HG03097 (cell line): Measurements from ENCODE around the gene ZNF446.
"Not testable (repeated sequence)": the region's sequence is repeated elsewhere in the genome, so short reads cannot be mapped to it uniquely, and the experiment has no call there.

Source experiments
- ATAC-seq: cut with Tn5 transposase; IDR thresholded peaks from one replicate; pipeline ENCODE4 v1.9.1; 2021; ENCODE audit not compliant: unreplicated experiment, low FRiP score

ZNF446 gene

GRCh38 chr19:58498316-58499020 lies 22.3 kb downstream of the ZNF446 start:
- ATAC-seq = no peak

DNA sequence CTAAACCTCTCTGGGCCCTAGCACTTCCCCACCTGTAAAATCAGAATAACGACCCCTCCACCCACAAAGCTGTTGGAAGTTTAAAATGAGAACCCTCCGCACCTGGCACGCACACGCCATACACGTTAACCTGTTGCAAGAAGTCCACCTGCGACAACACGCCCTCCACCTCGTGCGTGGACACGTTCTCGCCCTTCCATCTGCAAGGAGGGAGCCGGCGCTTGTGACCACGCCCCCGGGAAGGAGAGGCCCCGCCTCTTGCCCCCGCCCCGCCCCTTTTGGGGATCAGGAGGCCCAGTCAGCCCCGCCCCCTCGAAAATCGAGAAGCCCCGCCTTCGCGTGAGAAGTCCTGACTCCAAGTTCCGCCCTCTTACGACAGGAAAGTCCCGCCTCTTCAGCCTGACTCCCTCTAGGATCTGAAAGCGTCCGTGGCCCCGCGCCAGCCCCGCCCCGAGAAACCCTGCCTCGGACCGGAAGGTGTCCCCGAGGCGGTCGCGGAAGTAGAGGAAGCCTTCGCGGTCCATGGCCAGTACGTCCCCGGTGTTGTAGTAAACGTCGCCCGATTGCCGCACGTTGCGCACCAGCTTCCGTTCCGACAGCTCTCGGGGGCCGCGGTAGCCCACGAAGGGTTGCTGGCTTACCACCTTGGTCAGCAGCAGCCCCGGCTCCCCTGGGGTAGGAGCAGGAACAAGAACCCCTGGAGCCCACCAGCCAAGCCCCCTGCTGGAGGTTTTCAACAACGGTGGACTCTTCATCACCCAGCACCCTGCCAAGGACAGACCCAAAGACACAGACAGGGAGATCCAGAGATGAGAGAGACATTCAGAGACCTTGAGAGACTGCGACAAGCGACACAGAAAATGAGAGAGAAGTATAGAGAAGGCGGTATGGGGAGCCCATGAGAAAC lies 23.1 kb downstream of the ZNF446 start:
- ATAC-seq = peak; percentile 80

DNA sequence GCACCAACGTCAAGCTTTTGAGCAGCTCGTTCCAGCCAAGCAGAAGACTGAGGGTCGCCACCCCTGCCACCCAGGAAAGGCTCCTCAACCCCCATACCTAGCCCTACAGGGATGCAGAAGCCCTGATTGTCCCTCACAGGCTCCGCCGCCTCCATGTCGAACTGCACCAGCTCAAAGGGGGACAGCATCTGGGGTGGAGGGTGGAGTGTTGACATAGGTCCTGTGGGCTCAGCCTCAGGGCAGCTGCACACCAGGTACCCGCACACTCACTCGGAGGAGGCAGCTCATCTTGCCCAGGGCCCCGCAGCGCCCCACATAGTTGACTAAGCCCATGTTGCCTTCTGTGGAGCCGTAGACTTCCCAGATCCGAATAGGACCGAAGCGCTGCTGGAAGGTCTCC lies 24.1 kb downstream of the ZNF446 start:
- no peak for ATAC-seq

DNA sequence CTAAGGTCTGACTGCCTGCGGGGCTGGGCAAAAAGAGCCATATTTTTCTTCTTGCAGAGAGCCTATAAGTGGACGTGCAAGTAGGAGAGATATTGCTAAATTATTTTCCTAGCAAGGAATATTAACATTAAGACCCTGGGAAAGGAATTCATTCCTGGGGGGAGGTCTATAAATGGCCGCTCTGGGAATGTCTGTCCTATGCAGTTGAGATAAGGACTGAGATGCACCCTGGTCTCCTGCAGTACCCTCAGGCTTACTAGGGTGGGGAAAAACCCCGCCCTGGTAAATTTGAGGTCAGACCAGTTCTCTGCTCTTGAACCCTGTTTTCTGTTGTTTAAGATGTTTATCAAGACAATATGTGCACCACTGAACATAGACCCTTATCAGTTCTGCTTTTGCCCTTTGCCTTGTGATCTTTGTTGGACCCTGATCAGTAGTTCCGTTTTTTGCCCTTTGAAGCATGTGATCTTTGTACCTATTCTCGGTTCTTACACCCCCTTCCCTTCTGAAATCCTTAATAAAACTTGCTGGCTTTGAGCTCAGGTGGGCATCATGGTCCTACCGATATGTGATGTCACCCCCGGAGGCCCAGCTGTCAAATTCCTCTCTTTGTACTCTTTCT lies 31.6 kb downstream of the ZNF446 start:
- ATAC-seq = not testable (repeated sequence)

GRCh38 chr19:58509731-58510083 lies 33.6 kb downstream of the ZNF446 start:
- ATAC-seq = no peak

- no peak for ATAC-seq
These were observed 34.1 kb downstream of the ZNF446 start for GRCh38 chr19:58510084-58510862.

DNA sequence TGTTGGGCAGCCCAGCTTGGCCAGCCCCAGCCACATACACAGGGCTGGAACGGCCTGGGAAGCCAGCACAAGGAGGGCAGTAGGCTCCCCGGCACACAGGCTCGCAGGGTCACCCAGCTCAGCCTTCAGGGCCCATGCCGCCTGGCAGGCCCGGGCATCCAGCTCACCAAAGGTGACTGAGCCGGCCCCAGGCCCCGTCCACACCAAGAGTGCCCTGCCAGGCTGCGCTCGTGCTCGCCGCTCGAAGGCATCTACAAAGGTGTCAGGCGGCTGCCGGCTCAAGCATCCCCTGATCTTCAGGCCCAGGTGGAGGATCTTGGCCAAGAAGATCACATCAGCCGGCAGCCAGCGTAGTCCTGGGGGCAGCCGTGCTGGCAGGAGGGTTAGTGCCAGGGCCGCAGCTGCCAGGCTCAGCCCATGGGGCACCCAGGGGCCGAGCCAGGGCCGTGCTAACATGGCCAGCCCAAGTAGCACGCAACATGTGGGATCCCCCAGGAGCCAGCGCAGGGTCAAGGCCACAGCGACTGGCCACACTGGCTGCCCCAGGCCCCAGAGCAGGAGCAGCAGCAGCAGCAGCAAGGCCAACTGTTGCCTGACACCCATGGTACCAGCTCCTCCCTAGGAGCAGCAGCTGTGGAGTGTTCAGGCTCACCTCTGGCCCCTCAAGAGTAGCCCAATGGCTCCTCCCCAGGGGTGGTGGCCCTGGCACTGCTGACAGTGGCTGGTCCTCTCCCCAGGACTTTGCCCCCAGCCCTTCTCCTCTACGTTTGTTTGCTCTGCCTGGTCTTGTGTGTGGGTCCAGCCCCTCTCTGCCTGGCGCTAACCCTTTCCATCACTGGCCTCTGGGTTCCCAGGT lies 35.4 kb downstream of the ZNF446 start, which contains the start of gene SLC27A5:
Gene SLC27A5, minus strand, starts transcription at position 640 of the 856 bp plus-strand sequence. Its CDS starts 37 bp downstream, at position 603.
- no peak for ATAC-seq

- no peak for ATAC-seq
These were observed 37.1 kb downstream of the ZNF446 start for GRCh38 chr19:58513213-58513693.

DNA sequence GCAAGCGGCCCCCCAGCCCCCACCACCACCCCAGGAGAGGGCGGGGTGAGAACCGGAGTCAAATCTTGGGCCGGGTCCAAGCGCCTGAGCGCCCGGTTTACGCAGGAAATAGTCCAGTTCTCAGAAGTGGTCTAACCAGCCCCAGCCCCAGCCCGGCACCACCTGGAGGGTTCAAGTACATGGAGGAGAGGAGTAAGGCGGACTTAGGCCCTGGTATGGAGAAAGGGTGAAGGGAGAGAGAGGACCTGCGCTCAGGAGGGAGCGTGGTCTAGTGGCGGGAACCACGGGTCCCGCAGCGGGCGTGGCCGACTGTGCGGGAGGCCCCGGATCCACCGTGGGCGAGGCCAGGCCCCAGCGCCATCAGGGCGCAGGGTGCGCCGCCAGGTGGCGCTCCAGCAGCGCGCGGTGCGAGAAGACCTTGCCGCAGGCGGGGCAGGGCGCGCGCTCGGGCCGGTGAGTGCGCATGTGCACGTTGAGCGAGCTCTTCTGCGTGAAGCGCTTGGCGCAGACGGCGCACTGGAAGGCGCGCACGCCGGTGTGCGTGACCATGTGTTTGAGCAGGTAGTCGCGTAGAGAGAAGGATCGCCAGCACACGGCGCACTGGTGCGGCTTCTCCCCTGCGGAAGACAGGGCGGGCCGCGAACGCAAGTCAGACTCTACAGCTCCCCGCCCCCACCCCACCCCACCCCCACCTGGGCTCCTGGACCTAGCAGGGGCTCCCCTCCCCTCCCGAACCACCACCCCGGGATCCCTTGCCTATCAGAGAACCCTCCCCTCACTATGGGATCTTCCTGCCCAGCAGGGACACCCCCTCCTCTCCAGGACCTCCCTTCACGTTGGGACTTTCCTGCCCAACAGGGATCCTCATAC lies 37.8 kb downstream of the ZNF446 start:
- peak; percentile 69 for ATAC-seq

- ATAC-seq = no peak
These were observed 38.4 kb downstream of the ZNF446 start for GRCh38 chr19:58514564-58515022.

DNA sequence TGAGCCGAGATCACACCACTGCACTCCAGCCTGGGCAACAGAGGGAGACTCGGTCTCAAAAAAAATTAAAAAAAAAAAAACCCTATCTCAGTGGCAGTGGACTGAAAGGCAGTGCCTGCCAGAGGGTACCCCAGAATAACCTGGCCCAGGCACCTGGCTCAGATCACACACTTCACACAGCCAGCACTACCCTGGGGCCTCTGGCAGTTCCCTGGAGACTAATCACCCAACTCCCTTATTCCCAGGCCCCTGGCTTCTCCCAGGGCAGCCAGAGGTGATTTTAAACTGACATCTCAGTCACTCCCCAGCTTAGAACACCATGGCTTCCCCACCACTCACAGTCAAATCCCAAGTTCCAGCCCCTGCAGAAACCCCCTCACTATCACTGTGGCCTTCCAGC lies 39.1 kb downstream of the ZNF446 start:
- ATAC-seq = no peak

GRCh38 chr19:58516246-58516836 lies 40.2 kb downstream of the ZNF446 start:
- ATAC-seq = no peak

DNA sequence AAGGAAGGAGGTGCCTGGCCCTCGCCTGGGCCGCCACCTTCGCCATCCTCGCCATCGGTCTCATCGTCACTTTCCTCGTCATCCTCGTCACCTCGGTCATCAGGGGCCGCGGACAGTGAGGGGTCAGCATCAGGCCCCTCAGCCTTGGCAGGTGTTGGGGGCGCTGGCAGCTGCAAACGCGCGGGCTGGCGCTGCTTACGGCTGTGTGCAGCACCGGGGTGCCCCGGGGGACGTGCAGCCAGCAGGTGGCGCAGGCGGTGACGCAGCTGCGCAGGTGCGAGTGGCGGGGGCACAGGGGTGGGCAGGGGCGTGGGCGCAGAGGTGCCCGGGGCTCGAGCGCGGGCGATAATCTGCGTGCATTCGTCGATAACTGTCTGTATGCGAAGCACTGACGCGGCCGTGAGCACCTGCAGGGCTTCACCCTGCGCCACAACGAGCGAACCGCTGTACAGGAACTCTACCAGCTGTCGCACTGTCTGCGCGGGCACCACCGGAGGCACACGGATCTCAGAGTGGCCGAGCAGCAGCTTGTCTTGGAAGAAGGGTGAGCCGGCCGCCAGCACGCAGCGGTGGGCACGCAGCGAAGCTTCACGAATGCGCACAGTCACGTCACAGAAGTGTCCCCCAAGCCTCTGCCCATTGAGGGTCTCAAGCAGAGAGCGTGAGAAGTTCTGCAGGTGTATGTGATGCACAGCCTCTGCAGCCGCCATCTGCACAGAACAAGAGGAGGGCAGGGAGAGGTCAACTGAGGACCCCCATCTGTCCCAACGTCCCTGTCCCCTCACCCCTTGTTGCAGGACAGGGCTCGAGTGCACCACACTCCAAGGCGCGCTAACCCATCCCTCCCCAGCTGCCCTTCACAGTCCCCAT lies 41.0 kb downstream of the ZNF446 start:
- no peak for ATAC-seq

GRCh38 chr19:58518256-58519086 lies 42.3 kb downstream of the ZNF446 start:
- no peak for ATAC-seq

- ATAC-seq = no peak
These were observed 42.9 kb downstream of the ZNF446 start for GRCh38 chr19:58519087-58519354.
